Vagina (tissue), 2 donors: ENCODE measurements around the gene PCDHGA4. TPM values are rescaled to one million over a fixed set of nuclear protein-coding genes. Genes with fewer than 3 reads are reported as not detected.
"Not testable (repeated sequence)": the region's sequence is repeated elsewhere in the genome, so short reads cannot be mapped to it uniquely, and the experiment has no call there.

Source experiments
- DNase-seq, 2 donors: peaks; one replicate each; pipeline ENCODE4 v3.0.0-alpha.2; 2017; ENCODE audit errors: extremely low spot score in 2 of 2
- H3K27ac ChIP-seq: fragments of 200-600 bp; sonication (generic); one replicate; pipeline ENCODE4 v1.5.1; 2019
- H3K27me3 ChIP-seq: fragments of 200-600 bp; sonication (generic); one replicate; pipeline ENCODE4 v1.5.1; 2019
- H3K36me3 ChIP-seq, 2 donors: fragments of 200-600 bp; sonication (generic); one replicate each; pipeline ENCODE4 v1.5.1; 2017 to 2019
- H3K4me1 ChIP-seq: fragments of 200-600 bp; sonication (generic); one replicate; pipeline ENCODE4 v1.5.1; 2019
- H3K4me3 ChIP-seq, 2 donors: fragments of 200-600 bp; sonication (generic); 1 replicate in 1 of 2; 2 replicates in 1 of 2; pipeline ENCODE4 v1.5.1; 2016 to 2019
- H3K9me3 ChIP-seq: fragments of 200-600 bp; sonication (generic); one replicate; pipeline ENCODE4 v1.5.1; 2019
- CTCF ChIP-seq, 3 experiments: fragments of 450-650 bp in 2 of 3; fragments of 200-600 bp in 1 of 3; sonication (generic) in 1 of 3; IDR thresholded peaks; one replicate each; pipeline ENCODE4 v1.5.1; 2017 to 2019; ENCODE audit warnings: antibody characterized with exemption in 3 of 3, mild to moderate bottlenecking in 2 of 3, moderate library complexity in 2 of 3
- POLR2A ChIP-seq, 2 donors: fragments of 450-650 bp; IDR thresholded peaks; one replicate each; pipeline ENCODE4 v1.6.1; 2017; ENCODE audit warnings: antibody characterized with exemption in 2 of 2, mild to moderate bottlenecking in 2 of 2, moderate library complexity in 2 of 2
- POLR2AphosphoS5 ChIP-seq, 2 donors: sonication (generic); formaldehyde crosslinking; IDR thresholded peaks; one replicate each; pipeline ENCODE4 v1.9.0; 2017; ENCODE audit warnings: antibody characterized with exemption in 2 of 2, mild to moderate bottlenecking in 2 of 2, low read depth in 1 of 2; ENCODE audit not compliant: insufficient read depth in 1 of 2
- intact Hi-C: fragments of 100-400 bp; cut with DNase I; formaldehyde crosslinking; loops from one replicate; pipeline ENCODE4 v1.15.1; 2023
- total RNA-seq: library from RNA; depleted of rRNA; stranded (reverse); fragments of >200 nt; gene quantifications from one replicate; pipeline ENCODE4 v1.2.3, GENCODE V29; 2016

The PCDHGA4 gene
- total RNA-seq, 1 donor from 2014 or later: 3.9 TPM

GRCh38 chr5:141330299-141331080 is 24.3 kb upstream of the PCDHGA4 start, which contains the start of gene PCDHGA1:
Gene PCDHGA1, plus strand, starts transcription at chr5:141330514.
- Histone ChIP-seq H3K4me3 (no peak within 1 kb of the TSS), H3K36me3 (no peaks in the 10 kb centered on the region), H3K27ac (no peak within 1 kb of the TSS), H3K9me3 (peaks cover 27% of the 10 kb centered on the region), H3K27me3 (no peaks in the 10 kb centered on the region), H3K4me1 (no peaks in the 10 kb centered on the region)
- intact Hi-C loops: no loop called here
- TF ChIP-seq CTCF (IDR thresholded peaks at IDR 0.05) (no peak), POLR2A (IDR thresholded peaks at IDR 0.05) (no peak)
- DNase-seq: no peak

GRCh38 chr5:141332571-141332970 is 22.2 kb upstream of the PCDHGA4 start:
- H3K27me3 ChIP-seq, DNase-seq, H3K27ac ChIP-seq, H3K4me1 ChIP-seq, H3K4me3 ChIP-seq, H3K36me3 ChIP-seq, intact Hi-C loops: not testable (repeated sequence)
- peaks cover 27% of the 10 kb centered on the region for H3K9me3 ChIP-seq

GRCh38 chr5:141338538-141339306 is 16.1 kb upstream of the PCDHGA4 start, which contains the start of gene PCDHGA2:
Gene PCDHGA2, plus strand, starts transcription at chr5:141338760.
- no peaks in the 10 kb centered on the region for H3K27me3 ChIP-seq

GRCh38 chr5:141340781-141341354 is 14.0 kb upstream of the PCDHGA4 start:
- H3K27me3 ChIP-seq, DNase-seq, H3K4me1 ChIP-seq, H3K4me3 ChIP-seq, H3K36me3 ChIP-seq, intact Hi-C loops, H3K27ac ChIP-seq: not testable (repeated sequence)
- peaks cover 26% of the 10 kb centered on the region for H3K9me3 ChIP-seq

More at GRCh38 chr5:141338538-141339306, 16.1 kb upstream of the PCDHGA4 start, which contains the start of gene PCDHGA2:
- H3K9me3 ChIP-seq: peaks cover 11% of the 10 kb centered on the region
- intact Hi-C loops: no loop called here
- H3K4me1 ChIP-seq: no peaks in the 10 kb centered on the region
- no peak for DNase-seq
- H3K36me3 ChIP-seq: no peaks in the 10 kb centered on the region
- peak within 1 kb of the TSS; percentile 8 to 24 for H3K4me3 ChIP-seq
- no peak within 1 kb of the TSS for H3K27ac ChIP-seq
- no peak for TF ChIP-seq POLR2AphosphoS5 (IDR thresholded peaks at IDR 0.05; ENCODE audit: insufficient read depth in 1 of 2, low read depth in 1 of 2)
- TF ChIP-seq POLR2A (IDR thresholded peaks at IDR 0.05): no peak
- TF ChIP-seq CTCF (IDR thresholded peaks at IDR 0.05): no peak

- H3K9me3 ChIP-seq: peaks cover 26% of the 10 kb centered on the region
- no peak overlapping the region for H3K27ac ChIP-seq
- no peak overlapping the region for H3K4me3 ChIP-seq
- TF ChIP-seq POLR2AphosphoS5 (IDR thresholded peaks at IDR 0.05; ENCODE audit: insufficient read depth in 1 of 2, low read depth in 1 of 2) (no peak), POLR2A (IDR thresholded peaks at IDR 0.05) (no peak), CTCF (IDR thresholded peaks at IDR 0.05) (no peak)
- intact Hi-C loops: no loop called here
- H3K36me3 ChIP-seq: no peaks in the 10 kb centered on the region
- H3K4me1 ChIP-seq: no peaks in the 10 kb centered on the region
- no peaks in the 10 kb centered on the region for H3K27me3 ChIP-seq
- no peak for DNase-seq
Observed at GRCh38 chr5:141342773-141343172, 12.0 kb upstream of the PCDHGA4 start.
